Renal cortical epithelial cell (primary cell): ENCODE data around the gene RBFOX2. TPM values are rescaled to one million over a fixed set of nuclear protein-coding genes. Genes with fewer than 3 reads are reported as not detected.

Experiments
- DNase-seq: peaks from one replicate; pipeline ENCODE4 v3.0.0-alpha.2; 2011; ENCODE audit warnings: low read depth
- total RNA-seq: library from RNA; depleted of rRNA; stranded (reverse); fragments of >200 nt; gene quantifications from 2 replicates; pipeline ENCODE4 v1.2.3, GENCODE V29; 2014

RBFOX2 gene
- total RNA-seq, 1 donor from 2014 or later: 125 TPM

- DNase-seq: no peak
Measured at GRCh38 chr22:35866651-35867050, 162.0 kb downstream of the RBFOX2 start.

GRCh38 chr22:35864545-35865165 is 164.0 kb downstream of the RBFOX2 start:
- DNase-seq: no peak

- DNase-seq: no peak
Measured at GRCh38 chr22:35863432-35863831, 165.2 kb downstream of the RBFOX2 start.

- no peak for DNase-seq
Measured at GRCh38 chr22:35862697-35863096, 165.9 kb downstream of the RBFOX2 start.

- DNase-seq: no peak
Measured at GRCh38 chr22:35861451-35861850, 167.2 kb downstream of the RBFOX2 start.

GRCh38 chr22:35860837-35861236 is 167.8 kb downstream of the RBFOX2 start:
- no peak for DNase-seq

- DNase-seq: no peak
Measured at GRCh38 chr22:35860087-35860733, 168.4 kb downstream of the RBFOX2 start.

- DNase-seq: no peak
Measured at GRCh38 chr22:35854334-35854733, 174.3 kb downstream of the RBFOX2 start.

GRCh38 chr22:35852076-35852475 is 176.5 kb downstream of the RBFOX2 start:
- no peak for DNase-seq

GRCh38 chr22:35850831-35851230 is 177.8 kb downstream of the RBFOX2 start:
- DNase-seq: no peak

GRCh38 chr22:35846804-35847203 is 181.8 kb downstream of the RBFOX2 start:
- peak; percentile 90 for DNase-seq

- DNase-seq: no peak
Measured at GRCh38 chr22:35844886-35845285, 183.7 kb downstream of the RBFOX2 start.

GRCh38 chr22:35842954-35843353 is 185.7 kb downstream of the RBFOX2 start:
- DNase-seq: peak; percentile 48

GRCh38 chr22:35842519-35842913 is 186.1 kb downstream of the RBFOX2 start:
- DNase-seq: no peak

- DNase-seq: no peak
Measured at GRCh38 chr22:35841907-35842518, 186.6 kb downstream of the RBFOX2 start.

- peak; percentile 92 for DNase-seq
Measured at GRCh38 chr22:35840302-35840739, 188.3 kb downstream of the RBFOX2 start.

- DNase-seq: peak; percentile 41
Measured at GRCh38 chr22:35839841-35840301, 188.8 kb downstream of the RBFOX2 start.

GRCh38 chr22:35838855-35839576 is 189.6 kb downstream of the RBFOX2 start:
- peak; percentile 66 for DNase-seq

GRCh38 chr22:35837101-35837727 is 191.4 kb downstream of the RBFOX2 start:
- no peak for DNase-seq

GRCh38 chr22:35835998-35836691 is 192.5 kb downstream of the RBFOX2 start:
- peak; percentile 86 for DNase-seq

GRCh38 chr22:35835267-35835997 is 193.2 kb downstream of the RBFOX2 start:
- peak; percentile 54 for DNase-seq
